SK-N-MC (cell line): ENCODE data around the gene FOXN4.

Experiments
- EZH2 ChIP-seq: fragments of 200-600 bp; sonication (generic); IDR thresholded peaks from one replicate; pipeline ENCODE4 v1.6.1; 2017; ENCODE audit warnings: antibody characterized with exemption
- FOXP2 ChIP-seq: optimal IDR thresholded peaks from 2 replicates; pipeline ENCODE3; 2011; ENCODE audit warnings: mild to moderate bottlenecking, moderate library complexity; ENCODE audit not compliant: insufficient read depth; ENCODE audit errors: extremely low read length, control extremely low read depth
- POLR2AphosphoS5 ChIP-seq: IDR thresholded peaks from 2 replicates; pipeline ENCODE4 v1.6.1; 2012; ENCODE audit warnings: mild to moderate bottlenecking, low read depth, low read length, borderline replicate concordance

DNA sequence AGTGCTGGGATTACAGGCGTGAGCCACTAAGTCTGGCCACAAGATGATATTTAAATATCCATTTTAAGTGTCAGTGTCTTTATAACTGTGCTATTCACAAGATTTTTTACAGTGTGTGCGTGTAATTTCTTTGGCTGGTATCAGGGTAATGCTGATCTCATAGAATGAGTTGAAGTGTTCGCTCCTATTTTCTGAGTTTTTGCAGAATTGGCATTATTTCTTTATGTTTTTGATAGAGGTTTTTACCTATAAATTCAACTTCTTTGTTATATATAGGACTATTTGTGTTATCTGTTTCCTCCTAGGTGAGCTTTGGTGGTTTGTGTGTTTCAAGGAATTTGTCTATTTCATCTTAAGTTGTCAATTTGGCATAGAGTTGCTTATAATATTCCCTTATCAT is 45.6 kb downstream of the FOXN4 start:
- TF ChIP-seq POLR2AphosphoS5: no peak
- TF ChIP-seq EZH2: no peak
- TF ChIP-seq FOXP2: no peak
